IPS DF 4.7 (cell line): ENCODE data around the gene POU3F4.

Experiments used
- DNase-seq: peaks from one replicate; pipeline ENCODE4 v3.0.0-alpha.2; 2013; ENCODE audit warnings: low spot score; ENCODE audit errors: extremely low read depth

POU3F4 gene

GRCh38 chrX:83508006-83508405 is at the start of gene POU3F4:
Gene POU3F4 (plus strand): TSS chrX:83508290. CDS start chrX:83508325, 35 bp downstream.
- no peak for DNase-seq

- no peak for DNase-seq
Measured at GRCh38 chrX:83469551-83469950, 38.5 kb upstream of the POU3F4 start.

- DNase-seq, result no peak
Measured at GRCh38 chrX:83495898-83496297, 12.2 kb upstream of the POU3F4 start.

- DNase-seq, result no peak
Measured at GRCh38 chrX:83501003-83501402, 7.1 kb upstream of the POU3F4 start.

DNA sequence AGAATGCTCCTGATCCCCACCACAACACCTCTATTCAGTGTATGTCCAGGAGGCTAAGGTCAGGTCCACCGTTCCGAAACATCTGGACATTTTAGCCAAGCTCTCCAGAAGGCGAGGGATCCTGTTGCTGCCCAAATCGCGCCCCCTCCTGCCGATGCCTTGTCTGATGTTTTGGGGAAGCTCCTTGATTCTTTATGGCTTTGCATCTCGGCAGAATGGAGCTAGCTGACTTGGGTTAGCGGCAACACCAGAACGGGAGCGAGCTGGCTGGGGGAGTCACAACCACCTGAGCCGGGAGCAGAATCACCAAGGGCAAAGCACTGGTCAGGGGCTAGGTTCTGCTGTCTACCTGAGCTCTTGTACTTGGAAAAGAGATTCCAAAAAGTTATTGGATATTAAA is 6.6 kb upstream of the POU3F4 start:
- DNase-seq, result no peak

DNA sequence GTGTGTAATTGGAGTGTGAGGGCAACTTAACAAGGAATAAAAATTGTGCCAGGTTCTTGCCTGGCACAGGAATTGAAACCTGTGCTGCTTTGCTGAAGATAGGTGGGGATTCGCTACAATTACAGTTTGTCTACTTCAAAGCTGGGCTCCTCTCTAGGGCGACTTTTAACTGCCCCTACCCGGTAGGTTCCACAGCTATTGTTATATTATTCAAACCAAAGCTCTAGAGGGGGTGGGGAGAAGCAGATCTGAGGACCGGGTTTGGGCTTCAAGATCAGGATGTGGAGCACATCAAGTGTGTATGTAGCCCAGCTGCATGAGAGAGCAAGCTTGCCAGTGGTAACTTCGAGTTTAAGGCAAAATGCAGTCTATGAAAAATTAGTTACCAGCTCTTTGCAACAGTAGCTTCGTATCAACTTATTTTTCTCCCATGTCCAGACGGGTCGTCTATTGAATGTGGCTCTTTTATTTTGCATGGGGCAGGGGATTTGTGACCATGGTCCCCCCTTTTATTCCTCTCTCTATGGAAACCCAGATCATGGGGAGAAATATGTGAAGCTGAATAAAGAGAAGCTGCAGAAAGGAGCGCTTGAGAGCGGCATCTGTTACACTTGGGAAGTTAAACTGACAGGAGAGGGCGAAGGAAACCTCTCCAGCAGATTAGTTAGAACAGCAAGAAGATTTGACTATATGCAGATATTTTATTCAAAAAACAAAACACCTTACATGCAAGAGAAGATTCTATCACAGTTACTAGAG is 3.2 kb upstream of the POU3F4 start:
- DNase-seq, result no peak

- DNase-seq, result no peak
Measured at GRCh38 chrX:83508526-83509253, 600 bp downstream of the POU3F4 start.

GRCh38 chrX:83509254-83509801 is 1.2 kb downstream of the POU3F4 start:
- DNase-seq, result no peak

GRCh38 chrX:83510510-83511062 is 2.5 kb downstream of the POU3F4 start:
- DNase-seq, result no peak

DNA sequence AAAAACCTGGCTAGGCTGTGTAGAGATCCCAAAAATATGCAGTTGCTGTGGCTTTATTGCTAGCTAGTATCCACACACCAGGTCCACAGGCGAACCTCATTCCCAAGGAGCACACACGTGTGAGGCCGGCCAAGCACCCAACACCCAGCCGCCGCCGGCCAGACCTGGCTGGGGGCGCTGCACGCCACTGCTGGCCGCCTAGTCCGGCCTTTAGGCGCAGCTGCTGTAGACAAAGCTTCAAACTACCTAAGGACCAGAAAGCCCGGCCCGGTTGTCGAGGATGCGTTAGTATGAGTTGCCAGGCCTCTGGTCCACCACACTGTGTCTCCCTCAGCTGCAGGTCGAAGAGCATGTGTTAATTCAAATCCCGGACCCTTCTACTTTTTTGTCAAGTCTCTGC is 3.1 kb downstream of the POU3F4 start:
- DNase-seq, result no peak

DNA sequence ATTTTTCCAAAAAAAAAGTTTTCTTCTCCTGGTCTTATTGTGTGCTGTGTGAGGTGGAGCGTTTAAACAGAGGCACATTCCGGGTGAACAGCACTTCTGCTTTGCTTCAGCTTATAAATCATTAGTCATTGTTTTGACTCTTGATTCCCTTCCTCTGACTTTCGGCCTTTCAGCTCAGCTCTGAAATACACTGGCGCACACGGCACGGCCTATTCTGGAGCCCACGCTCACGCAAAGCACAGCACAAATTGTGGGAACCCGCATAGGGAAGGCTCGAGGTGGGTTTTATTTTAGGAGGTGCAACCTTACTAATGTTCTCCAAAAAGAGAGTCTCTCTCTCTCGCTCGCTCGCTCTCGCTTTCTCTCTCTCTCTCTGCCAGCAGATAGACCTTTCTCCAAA is 4.0 kb downstream of the POU3F4 start:
- no peak for DNase-seq

GRCh38 chrX:83516597-83516996 is 8.5 kb downstream of the POU3F4 start:
- DNase-seq, result no peak

DNA sequence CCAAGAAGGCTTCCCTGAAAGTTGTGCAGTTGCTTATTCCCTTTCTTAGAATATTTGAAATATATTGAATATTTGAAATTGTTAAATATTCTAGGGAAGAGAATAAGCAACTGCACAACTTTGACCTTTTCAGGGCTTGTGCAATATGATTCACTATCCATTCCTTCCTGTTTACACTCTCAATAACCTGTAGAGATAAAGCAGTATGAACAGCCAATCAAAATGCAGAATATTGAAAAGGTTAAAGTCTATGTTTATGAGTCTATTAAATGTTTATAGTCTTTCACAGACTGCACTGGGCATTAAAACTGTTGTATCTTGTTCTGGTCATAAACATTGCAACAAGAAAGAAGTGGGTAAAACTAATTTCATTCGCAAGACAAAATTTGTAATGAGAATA is 13.8 kb downstream of the POU3F4 start:
- no peak for DNase-seq

DNA sequence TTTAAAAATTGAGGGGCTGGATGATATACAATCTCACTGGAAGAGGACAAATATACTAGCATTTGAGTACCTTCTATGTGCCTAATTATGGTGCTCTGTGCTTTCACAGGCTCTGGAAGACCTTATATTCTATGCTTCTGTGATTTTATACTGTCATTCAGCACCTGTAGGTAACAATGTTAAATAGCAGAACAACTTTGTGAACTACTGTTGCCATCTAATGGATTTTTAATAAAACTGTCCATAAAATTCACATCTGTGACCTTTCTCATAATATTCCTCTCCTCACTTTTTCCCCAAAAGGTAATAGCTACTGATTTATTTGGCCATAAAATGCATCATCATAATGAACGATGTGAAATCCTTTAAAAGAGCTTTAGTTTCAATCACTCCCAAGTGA is 21.9 kb downstream of the POU3F4 start:
- DNase-seq, result no peak

GRCh38 chrX:83535417-83536196 is 27.5 kb downstream of the POU3F4 start:
- DNase-seq, result no peak
